Amniotic epithelial cell (primary cell): Measurements from ENCODE around the gene INO80.

Source experiments
- DNase-seq: peaks from one replicate; pipeline ENCODE4 v3.0.0-alpha.2; 2010; ENCODE audit warnings: low read depth

Gene INO80

DNA sequence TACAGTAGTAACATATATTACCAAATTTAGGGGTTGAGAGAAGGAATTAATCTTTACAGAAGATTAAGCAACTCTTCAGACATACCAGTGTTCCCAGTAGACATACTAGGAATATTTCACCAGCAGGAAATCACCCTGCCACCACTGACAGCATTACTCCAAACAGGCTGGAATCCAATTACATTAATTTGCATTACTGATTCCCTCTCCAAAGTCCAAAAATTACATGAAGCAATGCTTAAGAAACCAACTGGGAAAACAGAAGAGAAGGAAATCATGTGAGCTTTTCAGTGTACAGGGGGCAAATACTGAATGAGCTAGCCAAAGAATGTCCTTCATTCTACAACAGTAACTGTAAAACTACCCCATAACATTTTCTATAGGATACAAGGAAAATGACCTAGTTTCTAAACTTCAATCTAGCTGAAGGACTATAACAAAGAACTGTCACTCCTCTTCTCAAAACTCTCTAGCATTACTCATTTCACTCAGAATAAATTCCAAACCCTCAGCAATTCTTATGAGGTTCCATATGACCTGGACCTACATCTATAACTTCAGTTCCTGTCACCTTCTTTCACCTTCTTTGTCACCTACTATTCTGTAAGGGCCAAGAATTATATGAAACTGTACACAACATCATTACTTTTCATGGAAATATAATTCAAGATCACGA lies 72.7 kb downstream of the INO80 start:
- peak; percentile 84 for DNase-seq

DNA sequence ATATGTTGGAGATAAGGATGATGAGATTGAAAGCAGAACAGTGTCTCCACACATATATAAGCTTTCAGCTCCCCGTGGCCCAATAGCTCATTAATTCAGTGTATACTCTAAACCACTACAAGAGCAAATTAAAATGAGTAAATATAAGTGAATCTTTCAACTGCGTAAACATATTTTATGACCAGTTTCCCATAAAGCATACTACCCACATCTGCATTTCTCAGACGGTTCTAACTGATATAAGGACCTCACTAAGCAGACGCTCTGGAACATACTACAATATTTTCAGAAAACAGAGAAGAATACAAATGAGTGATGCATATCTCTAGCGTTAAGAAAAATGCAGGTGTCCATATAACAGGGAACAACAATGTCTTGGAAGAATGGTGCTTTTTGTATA lies 73.2 kb downstream of the INO80 start:
- no peak for DNase-seq

DNA sequence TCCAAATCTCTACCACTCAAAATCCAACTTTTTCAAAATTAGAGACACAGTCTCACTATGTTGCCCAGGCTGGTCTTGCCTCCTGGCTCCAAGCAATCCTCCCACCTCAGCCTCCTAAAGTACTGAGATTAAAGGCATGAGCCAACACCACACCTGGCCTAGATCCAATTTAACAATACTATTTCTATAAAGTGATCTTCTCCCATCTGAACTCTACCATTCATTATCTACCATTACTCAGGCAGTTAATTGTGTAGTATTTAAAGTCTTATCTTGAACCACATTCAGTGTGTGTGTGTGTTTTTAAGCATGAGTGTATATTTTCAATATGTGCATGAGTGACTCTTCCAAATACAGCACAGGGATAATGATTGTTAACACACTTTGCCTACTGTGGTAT lies 77.0 kb downstream of the INO80 start:
- no peak for DNase-seq

DNA sequence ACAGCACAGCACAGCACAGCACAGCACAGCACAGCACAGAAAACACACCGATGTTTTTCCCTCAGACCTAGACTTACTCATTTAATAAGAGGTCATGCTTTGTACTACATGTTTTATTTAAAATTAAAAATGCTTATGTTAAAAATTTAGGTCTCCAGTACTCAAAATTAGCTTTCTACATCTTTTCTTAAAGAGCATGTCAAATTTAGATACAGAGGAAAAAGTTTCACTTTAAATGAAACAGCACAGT lies 84.1 kb downstream of the INO80 start:
- DNase-seq = peak; percentile 17

DNA sequence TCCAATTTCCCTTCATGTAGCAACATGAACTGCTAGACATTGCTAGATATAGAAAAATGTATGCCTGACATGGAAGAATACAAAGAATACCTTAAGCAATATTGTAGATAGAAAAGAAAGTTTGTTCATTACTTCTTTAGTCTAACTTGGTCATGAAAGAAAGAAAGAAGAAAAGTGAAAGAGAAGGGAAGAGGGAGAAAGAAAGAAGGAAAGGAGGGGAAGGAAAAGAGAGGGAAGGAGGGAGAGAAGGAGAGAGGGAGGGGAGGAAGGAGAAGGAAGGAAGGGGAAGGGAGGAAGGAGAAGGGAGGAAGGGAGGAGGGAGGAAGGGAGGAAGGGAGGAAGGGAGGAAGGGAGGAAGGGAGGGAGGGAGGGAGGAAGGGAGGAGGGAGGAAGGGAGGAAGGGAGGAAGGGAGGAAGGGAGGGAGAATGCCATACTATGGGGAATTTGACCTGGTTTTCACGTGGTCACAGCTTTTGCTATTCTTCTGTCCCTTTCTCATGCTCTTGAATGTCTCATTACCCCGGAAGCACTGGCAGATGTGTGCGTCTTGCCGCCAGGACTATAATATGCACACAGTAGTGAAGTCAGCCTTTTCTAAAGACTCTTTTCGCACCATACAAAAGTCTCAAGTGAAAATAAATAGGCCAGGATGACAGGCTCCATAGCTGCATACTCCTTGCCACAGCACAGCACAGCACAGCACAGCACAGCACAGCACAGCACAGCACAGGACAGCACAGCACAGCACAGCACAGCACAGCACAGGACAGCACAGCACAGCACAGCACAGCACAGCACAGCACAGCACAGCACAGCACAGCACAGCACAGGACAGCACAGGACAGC lies 84.6 kb downstream of the INO80 start:
- no peak for DNase-seq

DNA sequence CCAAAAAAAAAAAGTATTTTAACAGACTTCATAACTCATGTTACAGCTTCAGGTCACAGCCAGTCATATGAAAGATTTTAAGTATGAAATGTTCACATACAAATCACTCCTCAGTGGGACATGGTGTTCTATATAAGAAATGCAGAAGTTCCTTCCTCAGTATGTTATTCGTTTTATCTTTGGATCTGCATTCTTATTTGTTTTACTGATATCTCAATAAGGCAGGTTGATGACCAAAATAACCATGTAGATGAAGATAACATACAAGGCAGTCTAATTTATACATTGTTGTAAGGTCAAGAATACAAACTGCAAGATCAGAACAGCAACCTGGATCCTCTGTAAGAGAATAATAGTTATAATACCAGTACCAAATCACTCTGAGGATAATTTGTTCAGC lies 87.2 kb downstream of the INO80 start:
- DNase-seq = no peak

DNA sequence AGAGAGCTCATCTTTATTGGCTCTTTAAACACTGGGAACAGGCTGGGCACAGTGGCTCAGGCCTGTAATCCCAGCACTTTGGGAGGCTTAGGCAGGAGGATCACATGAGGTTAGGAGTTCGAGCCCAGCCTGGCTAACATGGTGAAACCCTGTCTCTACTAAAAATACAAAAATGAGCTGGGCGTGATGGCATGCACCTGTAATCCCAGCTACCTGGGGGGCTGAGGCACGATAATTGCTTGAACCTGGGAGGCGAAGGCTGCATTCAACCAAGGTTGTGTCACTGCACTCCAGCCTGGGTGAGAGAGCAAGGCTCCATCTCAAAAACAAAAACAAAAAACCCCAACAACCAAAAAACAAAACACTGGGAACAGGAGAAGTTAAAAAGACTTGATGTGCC lies 90.7 kb downstream of the INO80 start:
- DNase-seq = no peak

DNA sequence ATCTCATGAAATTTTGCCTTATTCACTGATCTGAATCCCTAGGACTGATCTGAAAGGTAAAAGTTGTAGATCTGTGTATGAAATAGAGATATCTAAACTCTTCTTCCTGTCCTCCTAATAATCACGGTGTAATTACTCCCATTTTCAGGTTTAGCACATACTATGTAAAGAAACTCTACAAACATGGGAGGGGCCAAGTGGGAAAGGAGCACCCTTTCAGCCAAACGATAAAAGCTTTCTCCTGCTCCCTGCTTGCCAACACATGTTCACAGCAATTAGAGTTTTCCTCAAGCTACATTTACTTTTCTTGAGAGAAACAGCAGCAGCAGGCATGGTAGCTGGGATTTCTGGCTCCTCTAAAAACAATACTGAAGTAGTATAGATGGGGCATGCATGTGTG lies 91.2 kb downstream of the INO80 start:
- no peak for DNase-seq

DNA sequence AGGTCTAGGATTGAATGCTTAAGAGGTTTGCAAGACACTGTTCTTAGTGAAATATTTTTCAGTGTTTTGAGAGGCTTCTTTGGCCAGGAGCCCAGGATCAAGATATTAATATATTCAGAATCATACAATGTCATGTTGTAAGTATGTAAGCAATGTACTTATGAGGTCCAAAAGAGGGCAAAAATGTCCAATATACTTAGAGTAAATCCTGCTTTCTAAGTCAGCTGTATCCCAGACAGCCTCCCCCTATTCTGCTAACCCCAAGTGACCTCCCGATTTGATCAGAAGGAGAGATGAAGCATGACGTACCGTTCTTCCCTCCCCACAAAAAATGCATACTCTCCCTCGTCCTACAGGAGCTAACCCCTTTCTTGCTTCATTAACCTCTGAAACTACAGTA lies 91.9 kb downstream of the INO80 start:
- DNase-seq = peak; percentile 91

DNA sequence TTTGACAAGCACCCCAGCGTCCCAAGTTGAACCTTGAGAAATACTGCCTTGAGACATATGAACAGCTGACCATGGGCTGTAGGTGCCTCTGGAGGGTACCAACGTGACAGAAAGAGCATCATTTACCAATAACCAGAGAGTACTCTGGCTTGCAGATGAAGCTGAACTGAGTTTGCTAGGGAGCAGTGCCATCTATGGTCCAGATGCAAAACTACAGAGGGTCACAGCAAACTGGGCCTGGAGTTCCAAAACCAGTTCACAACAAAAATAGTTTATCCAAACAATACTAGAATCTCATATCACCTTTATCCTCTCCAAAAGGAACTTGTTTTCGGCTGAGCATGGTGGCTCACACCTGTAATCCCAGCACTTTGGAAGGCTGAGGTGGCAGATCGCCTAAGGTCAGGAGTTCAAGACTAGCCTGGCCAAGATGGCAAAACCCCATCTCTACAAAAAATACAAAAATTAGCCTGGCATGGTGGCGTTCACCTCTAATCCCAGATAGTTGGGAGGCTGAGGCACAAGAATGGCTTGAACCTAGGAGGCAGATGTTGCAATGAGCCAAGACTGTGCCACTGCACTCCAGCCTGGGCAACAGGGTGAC lies 93.5 kb downstream of the INO80 start:
- DNase-seq = peak; percentile 67

DNA sequence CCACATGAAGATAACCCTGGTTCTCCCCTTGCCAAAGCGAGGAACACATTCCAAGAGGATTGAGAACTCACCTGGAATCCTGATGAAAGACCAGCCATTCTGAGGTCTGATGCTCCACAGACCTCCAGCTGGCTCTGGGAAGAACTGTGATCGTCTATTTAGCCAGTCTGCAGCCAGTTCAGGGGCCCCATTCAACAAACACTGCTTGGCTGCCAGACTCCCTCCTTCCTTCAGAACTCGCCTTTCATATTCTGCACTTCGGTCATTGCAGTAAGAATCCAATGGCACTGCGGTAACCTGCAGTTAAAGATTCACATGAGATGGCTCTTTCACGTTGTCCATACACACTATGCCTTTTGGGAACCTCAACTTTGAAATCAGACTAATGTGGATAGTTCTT lies 95.3 kb downstream of the INO80 start:
- no peak for DNase-seq

DNA sequence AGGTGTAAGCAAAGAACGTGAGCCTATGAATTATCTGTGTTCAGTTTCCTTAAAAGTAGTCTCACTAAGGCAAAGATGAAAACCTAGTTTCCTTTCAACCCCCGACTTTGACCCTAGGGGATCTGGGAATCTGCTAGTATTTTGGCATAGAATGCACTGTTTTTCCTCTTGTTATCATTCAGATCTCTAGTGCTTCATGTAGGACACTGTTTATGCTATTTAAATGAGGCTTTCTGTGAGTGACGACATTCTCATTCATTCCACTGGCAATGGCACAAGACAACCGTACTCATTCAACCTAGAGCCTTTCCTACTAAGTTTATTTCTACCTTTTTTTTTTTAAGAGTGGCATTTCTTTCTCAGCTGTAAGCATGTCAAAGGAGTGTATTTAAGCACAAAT lies 95.8 kb downstream of the INO80 start:
- DNase-seq = no peak

DNA sequence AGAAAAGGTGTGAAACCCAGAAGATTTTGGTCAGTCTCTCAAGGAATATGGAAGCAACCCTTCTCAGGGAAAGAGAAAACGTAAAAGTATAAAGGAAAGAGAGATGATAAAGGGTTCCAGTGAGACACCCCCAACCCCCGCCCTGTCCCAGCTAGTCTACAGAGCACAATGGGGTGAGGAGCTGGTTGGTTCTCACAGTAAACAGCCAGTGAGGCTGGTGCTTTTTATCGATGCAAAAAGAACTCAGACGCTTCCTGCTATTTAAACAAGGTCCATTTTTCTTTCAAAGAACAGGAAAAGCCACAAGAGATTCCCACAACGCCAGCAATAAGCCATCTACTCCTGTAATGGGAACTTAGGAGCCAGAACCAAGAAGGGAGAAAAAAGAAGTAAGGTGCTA lies 96.9 kb downstream of the INO80 start:
- no peak for DNase-seq

DNA sequence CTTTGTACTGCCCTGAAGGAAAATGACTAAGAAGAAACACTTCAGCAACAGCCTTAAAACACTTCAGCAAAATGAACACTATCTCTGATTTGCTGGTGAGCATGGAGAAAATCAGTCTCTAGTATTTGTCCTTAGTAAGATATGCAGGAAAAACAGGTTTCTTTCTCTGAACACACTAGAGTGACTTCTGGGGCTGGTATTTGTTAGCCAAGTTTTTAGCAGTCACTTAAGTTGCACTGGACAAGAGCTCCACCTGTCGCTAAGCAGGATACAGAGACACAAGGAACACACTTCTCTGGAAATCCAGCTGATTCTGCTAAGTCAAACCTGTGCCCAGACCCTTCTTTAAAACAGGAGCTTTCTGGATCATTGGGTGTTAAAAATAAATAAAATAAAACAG lies 97.5 kb downstream of the INO80 start:
- peak; percentile 47 for DNase-seq

DNA sequence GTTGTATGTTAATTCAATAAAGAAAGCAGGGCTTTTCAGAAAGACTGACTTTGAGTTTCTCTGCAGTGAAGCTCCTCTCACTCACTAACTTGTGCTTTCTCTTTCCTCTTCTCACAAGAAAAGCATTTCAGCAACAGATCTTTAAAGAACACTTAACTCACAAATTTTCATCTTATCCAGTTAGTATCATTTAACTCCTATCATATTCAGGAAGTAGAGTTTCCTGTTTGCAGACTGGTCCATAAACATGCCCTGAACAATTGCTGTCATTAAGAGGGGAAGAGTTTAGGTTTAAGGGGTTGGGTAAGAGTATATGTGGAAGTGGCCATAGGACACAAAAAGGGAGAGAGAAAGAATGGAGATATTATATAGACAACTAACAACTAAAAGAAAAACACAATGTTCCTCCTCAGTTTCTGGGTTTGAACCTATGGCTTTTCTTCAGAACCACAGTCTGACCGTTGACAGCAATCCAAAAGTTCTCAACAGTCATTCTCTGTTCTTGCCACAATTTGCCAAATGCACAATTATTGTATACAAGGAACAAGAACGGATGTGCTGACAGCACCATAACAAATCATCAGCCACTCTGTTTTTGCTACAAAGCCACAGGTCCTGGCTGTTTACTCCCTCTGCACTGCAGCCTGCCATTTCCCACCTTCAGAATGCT lies 98.9 kb downstream of the INO80 start:
- DNase-seq = no peak

DNA sequence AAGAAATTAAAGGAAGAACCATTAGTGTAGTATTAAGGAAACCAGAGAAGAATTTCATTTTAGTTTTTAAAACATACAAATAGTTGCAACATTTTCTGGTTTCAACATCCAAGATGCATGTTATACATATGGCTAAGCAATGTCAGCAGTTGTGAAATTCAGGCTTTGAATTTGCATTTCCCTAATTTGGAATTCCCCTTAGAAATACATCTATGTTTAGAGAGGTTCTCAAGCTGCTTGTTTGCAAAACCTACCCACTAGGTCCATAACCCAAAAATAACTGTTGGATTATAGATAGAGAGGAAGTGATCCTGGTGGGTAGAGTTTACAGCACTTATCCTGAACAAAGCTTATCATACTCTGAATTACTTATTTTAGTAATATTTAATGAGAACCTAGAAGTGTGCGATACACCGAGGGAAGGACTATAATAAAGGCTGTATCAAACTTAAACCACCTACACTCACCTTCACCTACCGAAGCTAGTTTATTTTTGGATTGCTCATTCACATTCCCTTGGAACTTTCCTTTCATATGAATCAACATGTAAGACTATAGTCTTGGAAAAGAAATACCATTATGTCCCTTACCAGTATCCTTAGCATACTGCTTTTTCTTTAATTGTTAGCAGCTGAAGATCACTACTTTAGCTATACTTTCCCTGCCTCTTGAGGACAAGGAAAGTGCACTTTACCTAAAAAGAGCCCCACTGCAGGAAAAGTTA lies 102.2 kb downstream of the INO80 start:
- peak; percentile 69 for DNase-seq

DNA sequence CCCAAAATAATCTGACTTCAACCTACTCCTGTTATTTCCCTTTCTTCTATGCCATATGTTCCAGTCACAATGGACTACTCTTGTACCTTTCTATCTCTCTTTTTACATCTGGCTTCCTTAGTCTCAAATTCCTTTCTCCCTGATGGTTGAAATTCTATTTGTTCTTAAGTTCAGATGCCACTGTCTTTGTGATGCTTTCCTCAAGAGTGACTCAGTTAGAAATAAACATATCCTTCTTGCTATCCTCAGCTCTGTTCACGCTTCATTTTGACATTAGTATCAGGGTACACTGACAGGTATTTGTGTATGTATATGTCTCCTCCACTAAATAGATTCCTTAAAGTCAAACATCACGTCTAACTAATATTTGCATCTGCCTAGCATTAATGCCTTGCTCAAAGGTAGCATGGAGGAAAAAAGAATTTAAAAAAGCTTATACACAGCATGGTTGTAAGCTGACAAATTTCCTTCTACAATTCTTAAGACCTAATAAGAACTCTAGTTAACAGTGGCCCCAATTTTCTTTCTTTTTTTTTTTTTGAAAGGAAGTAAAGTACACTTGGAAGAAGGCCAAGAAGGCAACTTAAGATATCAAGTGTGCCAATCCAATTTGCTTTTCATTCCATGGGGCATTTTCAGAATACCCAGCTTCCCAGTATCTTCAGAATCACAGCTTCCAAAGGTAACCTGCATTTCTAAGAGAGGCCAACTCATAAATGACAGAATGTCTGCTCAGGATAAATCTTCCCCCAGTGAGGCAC lies 104.8 kb downstream of the INO80 start:
- no peak for DNase-seq

DNA sequence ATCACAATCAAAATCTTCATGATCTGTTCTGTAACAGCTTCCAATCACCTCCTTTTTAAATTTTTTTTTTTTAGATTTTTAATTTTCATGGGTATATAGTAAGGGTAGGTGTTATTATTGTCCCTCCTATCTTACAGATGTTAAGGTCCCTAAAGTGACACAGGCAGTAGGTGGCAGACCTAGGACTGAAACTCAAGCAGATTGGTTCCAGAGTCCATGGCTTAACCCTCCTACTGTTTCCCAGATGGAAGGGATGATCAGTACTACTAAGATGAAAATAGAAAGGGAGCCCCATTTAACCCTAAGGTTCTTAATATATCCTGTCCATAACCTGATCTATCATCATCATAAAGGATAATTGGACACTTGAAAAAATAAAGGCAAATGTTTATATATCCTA lies 105.7 kb downstream of the INO80 start:
- DNase-seq = no peak

DNA sequence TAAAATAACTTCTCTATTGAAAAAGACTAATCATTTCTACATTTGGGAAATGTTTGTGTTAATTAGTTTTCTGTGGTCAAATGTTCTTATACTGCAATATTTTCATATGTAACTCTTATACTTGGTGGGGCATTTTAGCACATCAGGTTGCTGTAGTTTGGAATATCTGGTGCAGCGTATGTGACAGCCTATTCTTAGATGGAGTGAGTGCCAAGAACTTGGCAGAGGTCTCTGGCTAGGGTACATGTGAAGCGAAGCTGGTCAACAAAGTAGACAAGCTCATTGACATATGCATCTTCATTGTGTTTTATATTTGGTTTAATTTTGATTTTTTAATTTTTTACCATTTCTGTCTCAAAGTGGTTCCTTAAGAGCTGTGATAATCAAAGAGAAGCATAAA lies 109.6 kb downstream of the INO80 start:
- DNase-seq = no peak

DNA sequence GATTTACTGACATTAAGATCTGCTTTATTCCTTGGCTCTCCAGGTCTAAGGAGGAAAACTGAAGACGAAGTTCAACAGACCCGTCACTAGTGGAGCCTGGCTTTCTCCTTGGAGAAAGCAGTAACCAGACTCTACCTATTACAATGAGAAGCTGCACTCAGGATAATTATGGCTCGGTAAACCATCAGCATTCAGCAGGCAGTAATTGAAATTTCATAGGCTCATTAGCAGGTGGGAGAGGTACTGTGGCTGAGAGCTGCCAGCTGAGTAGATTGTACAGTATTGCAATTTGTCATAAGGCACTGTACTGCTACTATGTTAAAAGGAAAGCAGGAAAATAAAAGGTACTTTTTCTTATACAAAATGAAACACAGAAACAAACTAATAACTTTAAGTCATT lies 111.6 kb downstream of the INO80 start:
- DNase-seq = no peak

DNA sequence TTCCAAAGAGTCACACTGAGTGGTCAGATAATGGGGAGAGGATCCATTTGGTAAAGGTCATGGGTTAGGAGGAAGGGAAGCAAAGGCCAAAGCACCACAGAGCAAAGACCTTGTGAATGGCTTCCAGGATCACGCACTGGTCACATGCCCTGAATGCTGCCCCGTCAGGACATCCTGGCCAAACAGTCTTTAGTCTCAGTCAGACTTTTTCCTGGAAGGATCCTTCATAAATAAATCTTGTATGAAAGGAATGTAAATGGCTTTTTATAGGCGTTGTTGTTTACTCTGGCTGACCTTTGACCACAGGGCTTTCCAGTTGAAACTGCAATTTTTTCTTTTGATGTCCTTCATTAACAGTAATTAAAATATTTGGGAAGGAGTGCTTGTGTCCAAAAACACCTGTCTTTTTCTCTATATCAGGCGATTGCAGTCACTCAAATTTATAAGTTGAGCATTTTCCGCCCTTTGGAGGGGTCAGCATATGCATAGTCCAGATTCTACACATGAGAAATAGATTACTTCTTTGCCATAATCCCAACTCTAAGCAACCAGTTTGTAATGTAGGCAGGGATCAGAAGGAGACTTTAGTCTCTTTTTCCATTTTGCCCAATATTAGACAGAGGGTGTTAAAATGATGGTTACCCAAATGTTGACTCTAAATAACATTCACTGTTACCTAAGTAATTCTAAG lies 114.4 kb downstream of the INO80 start:
- no peak for DNase-seq
